ENCODE measurements around the gene SYT3.

- no peak for TF ChIP-seq POLR2AphosphoS5 (IDR thresholded peaks at IDR 0.05; ENCODE audit: low read depth, low read length)
- TF ChIP-seq CTCF (IDR thresholded peaks at IDR 0.05): no peak
- no peak for TF ChIP-seq REST (IDR thresholded peaks at IDR 0.05; ENCODE audit: insufficient read depth in 1 of 2, low read depth in 2 of 2, low read length in 1 of 2)
Measured at GRCh38 chr19:50640368-50640767, 687 bp upstream of the SYT3 start.
